Cardiac muscle cell (in vitro differentiated cells and primary cell): Measurements from ENCODE around the gene UCHL3. TPM values are rescaled to one million over a fixed set of nuclear protein-coding genes. Genes with fewer than 3 reads are reported as not detected.

ENCODE experiments used
- DNase-seq, 2 donors: peaks; one replicate each; pipeline versions ENCODE4 v3.0.0 to v3.0.0-alpha.2; 2010 to 2017; ENCODE audit warnings: low read depth in 1 of 2, low spot score in 1 of 2
- H3K27ac ChIP-seq: fragments of 200-600 bp; sonication (generic); 2 replicates; pipeline ENCODE4 v1.5.1; 2016
- H3K27me3 ChIP-seq: fragments of 200-600 bp; sonication (generic); 2 replicates; pipeline ENCODE4 v1.6.0; 2016; ENCODE audit warnings: control low read depth
- H3K36me3 ChIP-seq: fragments of 200-600 bp; sonication (generic); 2 replicates; pipeline ENCODE4 v1.5.1; 2016; ENCODE audit warnings: control low read depth
- H3K4me1 ChIP-seq: fragments of 200-600 bp; sonication (generic); 2 replicates; pipeline ENCODE4 v1.8.1; 2017; ENCODE audit warnings: low read depth, mild to moderate bottlenecking, mixed run types
- H3K4me3 ChIP-seq: fragments of 200-600 bp; sonication (generic); 2 replicates; pipeline ENCODE4 v1.5.1; 2016; ENCODE audit warnings: mild to moderate bottlenecking
- H3K9me3 ChIP-seq: fragments of 200-600 bp; sonication (generic); 2 replicates; pipeline ENCODE4 v1.5.1; 2017; ENCODE audit warnings: low read depth, mild to moderate bottlenecking, control low read depth
- CTCF ChIP-seq: IDR thresholded peaks from 2 replicates; pipeline ENCODE4 v1.5.1; 2012; ENCODE audit warnings: low read depth, mild to moderate bottlenecking, low read length
- polyA plus RNA-seq: library from polyadenylated mRNA; unstranded; fragments of >200 nt; fragmentation: Nextera tagmentation; extraction: Ambion mirVana; gene quantifications from 2 replicates; pipeline ENCODE4 v1.2.1, GENCODE V29; 2016
- total RNA-seq: library from RNA; depleted of rRNA; stranded (reverse); fragments of >200 nt; gene quantifications from 2 replicates; pipeline ENCODE4 v1.2.3, GENCODE V29; 2016

The UCHL3 gene
- total and polyA plus RNA-seq, 2 experiments from 2014 or later, result 17.8 to 81.1 TPM

- H3K4me3 ChIP-seq, result peak overlapping the region; percentile 43
- H3K36me3 ChIP-seq, result no peaks in the 10 kb centered on the region
- no peak overlapping the region for H3K27ac ChIP-seq
- no peak for TF ChIP-seq CTCF
- H3K4me1 ChIP-seq, result no peaks in the 10 kb centered on the region
- DNase-seq, result peak in 1 of 2 donors; percentile 17
- no peaks in the 10 kb centered on the region for H3K9me3 ChIP-seq
- peaks cover 59% of the 10 kb centered on the region for H3K27me3 ChIP-seq
These were observed 85.7 kb downstream of the UCHL3 start for GRCh38 chr13:75635101-75635827.

DNA sequence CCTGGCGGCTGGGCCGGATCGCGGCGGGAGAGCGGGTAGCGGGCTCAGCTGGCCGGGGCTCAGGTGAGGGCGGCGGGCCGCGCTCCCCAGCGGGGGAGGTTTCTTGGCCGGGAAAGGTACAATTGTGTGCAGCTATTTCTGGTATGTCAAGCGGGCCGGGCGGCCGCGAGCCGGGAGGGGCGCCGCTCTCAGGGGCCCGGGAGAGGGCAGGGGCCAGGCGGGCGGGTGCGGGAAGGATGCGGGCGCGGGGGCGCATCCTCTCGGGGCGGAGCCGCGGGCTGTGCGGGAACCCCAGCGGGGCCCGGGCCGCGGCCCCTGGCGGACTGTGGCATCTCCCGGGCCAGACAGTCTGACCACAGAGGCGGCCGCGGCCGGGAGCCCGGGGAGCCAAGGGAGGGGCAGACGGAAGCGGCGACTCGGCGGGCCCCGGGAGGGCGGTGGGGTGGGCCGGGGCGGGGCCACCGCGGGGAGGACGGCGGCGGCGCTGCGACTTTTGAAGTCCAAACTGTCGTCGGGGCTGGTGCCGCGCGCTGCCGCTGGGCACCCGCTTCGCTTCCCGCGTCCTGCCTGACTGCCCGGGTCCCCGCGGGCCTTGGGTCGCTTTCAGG, 86.3 kb downstream of the UCHL3 start, which contains the start of gene LMO7:
Gene LMO7, plus strand, starts transcription at position 503 of the 608 bp plus-strand sequence. CDS start 328 bp downstream, outside the sequence.
- Histone ChIP-seq H3K36me3 (no peaks in the 10 kb centered on the region), H3K4me1 (no peaks in the 10 kb centered on the region), H3K27me3 (peaks cover 66% of the 10 kb centered on the region), H3K9me3 (no peaks in the 10 kb centered on the region), H3K4me3 (peak within 1 kb of the TSS; percentile 43), H3K27ac (no peak within 1 kb of the TSS)
- no peak for TF ChIP-seq CTCF
- DNase-seq, result peak; percentile 49 to 66

GRCh38 chr13:75636436-75637180, 87.0 kb downstream of the UCHL3 start:
- no peak overlapping the region for H3K27ac ChIP-seq
- peaks cover 68% of the 10 kb centered on the region for H3K27me3 ChIP-seq
- peak overlapping the region; percentile 43 for H3K4me3 ChIP-seq
- H3K36me3 ChIP-seq, result no peaks in the 10 kb centered on the region
- no peaks in the 10 kb centered on the region for H3K4me1 ChIP-seq
- TF ChIP-seq CTCF, result no peak
- no peaks in the 10 kb centered on the region for H3K9me3 ChIP-seq
- DNase-seq, result peak; percentile 10 to 18

GRCh38 chr13:75637181-75637750, 87.7 kb downstream of the UCHL3 start:
- Histone ChIP-seq H3K4me1 (no peaks in the 10 kb centered on the region), H3K27ac (no peak overlapping the region), H3K4me3 (peak overlapping the region; percentile 43), H3K9me3 (no peaks in the 10 kb centered on the region), H3K36me3 (no peaks in the 10 kb centered on the region), H3K27me3 (peaks cover 68% of the 10 kb centered on the region)
- no peak for TF ChIP-seq CTCF
- DNase-seq, result peak in 1 of 2 donors; percentile 21

- Histone ChIP-seq H3K9me3 (no peaks in the 10 kb centered on the region), H3K27me3 (peaks cover 65% of the 10 kb centered on the region), H3K36me3 (no peaks in the 10 kb centered on the region), H3K27ac (no peak overlapping the region), H3K4me1 (no peaks in the 10 kb centered on the region), H3K4me3 (no peak overlapping the region)
- no peak for TF ChIP-seq CTCF
- DNase-seq, result no peak
These were observed 89.9 kb downstream of the UCHL3 start for GRCh38 chr13:75639454-75639853.
